Activated naive CD4-positive, alpha-beta T cell treated with anti-CD3 and anti-CD28 coated beads for 36 hours (primary cell): ENCODE data around the gene COG1. TPM values are rescaled to one million over a fixed set of nuclear protein-coding genes. Genes with fewer than 3 reads are reported as not detected.
"Not testable (repeated sequence)": the region's sequence is repeated elsewhere in the genome, so short reads cannot be mapped to it uniquely, and the experiment has no call there.

Experiments
- CTCF ChIA-PET: fragments of 350-600 bp; sonication (Branson Sonifier 250); formaldehyde crosslinking; loops from one replicate; lab custom pipeline; 2021; ENCODE audit warnings: antibody characterized with exemption; lab: Charles Lee
- DNase-seq: peaks from one replicate; pipeline ENCODE4 v3.0.0-alpha.2; 2020
- H3K27ac Mint-ChIP-seq: one replicate; pipeline ENCODE4 v1.8.0; 2021; ENCODE audit warnings: mild to moderate bottlenecking, mixed read lengths
- H3K27me3 Mint-ChIP-seq: one replicate; pipeline ENCODE4 v1.8.0; 2021; ENCODE audit warnings: low read depth, mixed read lengths
- H3K36me3 Mint-ChIP-seq: one replicate; pipeline ENCODE4 v1.8.0; 2021; ENCODE audit warnings: low read depth, mixed read lengths
- H3K4me1 Mint-ChIP-seq: one replicate; pipeline ENCODE4 v1.8.0; 2021; ENCODE audit warnings: low read depth, mixed read lengths
- H3K4me3 Mint-ChIP-seq: one replicate; pipeline ENCODE4 v1.8.0; 2021; ENCODE audit warnings: mild to moderate bottlenecking, moderate library complexity, mixed read lengths
- H3K9me3 Mint-ChIP-seq: one replicate; pipeline ENCODE4 v1.8.0; 2021; ENCODE audit warnings: mixed read lengths
- intact Hi-C: fragments of 100-400 bp; cut with micrococcal nuclease; formaldehyde crosslinking; loops from one replicate; pipeline ENCODE4 v1.15.1; 2023
- total RNA-seq, 2 experiments: library from RNA; stranded (reverse); gene quantifications; one replicate each; pipeline ENCODE4 v1.2.3, GENCODE V29; 2021

COG1 gene
- total RNA-seq, result 10 to 100 TPM; 31.4 to 32.1 TPM

DNA sequence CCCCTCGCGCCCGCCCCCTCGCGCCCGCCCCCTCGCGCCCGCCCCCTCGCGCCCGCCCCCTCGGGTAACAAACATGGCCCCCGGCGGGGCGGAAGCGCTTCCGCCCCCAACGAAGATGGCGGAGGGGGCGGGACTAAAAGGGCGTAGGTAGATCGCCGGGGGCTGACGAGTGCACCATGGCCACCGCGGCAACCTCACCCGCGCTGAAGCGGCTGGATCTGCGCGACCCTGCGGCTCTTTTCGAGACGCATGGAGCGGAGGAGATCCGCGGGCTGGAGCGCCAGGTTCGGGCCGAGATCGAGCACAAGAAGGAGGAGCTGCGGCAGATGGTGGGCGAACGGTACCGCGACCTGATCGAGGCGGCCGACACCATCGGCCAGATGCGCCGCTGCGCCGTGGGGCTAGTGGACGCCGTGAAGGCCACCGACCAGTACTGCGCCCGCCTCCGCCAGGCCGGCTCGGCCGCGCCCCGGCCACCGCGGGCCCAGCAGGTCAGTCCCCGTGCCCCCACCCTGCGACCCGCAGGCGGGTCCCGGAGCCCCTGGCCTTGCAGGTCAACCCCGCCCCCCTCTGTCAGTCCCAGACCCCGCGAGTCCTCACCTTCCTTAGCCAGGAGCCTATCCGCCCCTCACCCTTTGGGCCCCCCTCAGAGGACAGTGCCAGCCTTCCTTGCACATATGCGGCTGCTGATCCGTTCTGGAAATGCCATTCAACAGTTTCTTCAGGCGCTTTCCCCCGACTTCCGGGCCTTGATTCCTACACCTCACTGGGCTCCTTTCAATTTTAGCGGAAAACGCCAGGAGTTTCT, at the start of gene COG1:
TSS of gene COG1 (plus strand) at position 162 of the 808 bp plus-strand sequence. CDS start at position 177, 15 bp downstream.
- peak within 1 kb of the TSS; percentile 97 for H3K27ac Mint-ChIP-seq
- H3K27me3 Mint-ChIP-seq, result no peaks in the 10 kb centered on the region
- peaks cover 16% of the 10 kb centered on the region for H3K4me1 Mint-ChIP-seq
- DNase-seq, result peak; percentile 91
- peak within 1 kb of the TSS; percentile 95 for H3K4me3 Mint-ChIP-seq
- intact Hi-C loops, result loop anchor here (1.0 to 2.0 kb wide), 4 partner anchors 10 to 118 kb away; partner anchors contain the start of gene SLC39A11
- CTCF ChIA-PET, result interaction anchor here (0.9 to 2.0 kb wide), 3 partner anchors 62 to 467 kb away, joined by 3 to 8 read pairs (median 3); no protein-coding TSS in a partner anchor
- H3K9me3 Mint-ChIP-seq, result no peaks in the 10 kb centered on the region
- H3K36me3 Mint-ChIP-seq, result peaks cover 19% of the 10 kb centered on the region

DNA sequence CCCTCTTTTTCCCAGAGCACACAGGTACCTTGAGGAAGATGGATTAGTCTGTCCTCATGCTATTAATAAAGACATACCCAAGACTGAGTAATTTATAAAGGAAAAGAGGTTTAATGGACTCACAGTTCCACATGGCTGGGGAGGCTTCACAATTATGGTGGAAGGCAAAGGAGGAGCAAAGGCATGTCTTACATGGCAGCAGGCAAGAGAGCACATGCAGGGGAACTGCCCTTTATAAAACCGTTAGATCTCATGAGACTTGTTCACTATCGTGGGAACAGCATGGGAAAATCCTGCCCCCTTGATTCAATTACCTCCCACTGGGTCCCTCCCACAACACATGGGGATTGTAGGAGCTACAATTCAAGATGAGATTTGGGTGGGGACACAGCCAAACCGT, 48.6 kb upstream of the COG1 start:
- DNase-seq, CTCF ChIA-PET, H3K27me3 Mint-ChIP-seq, H3K36me3 Mint-ChIP-seq, H3K27ac Mint-ChIP-seq, H3K4me3 Mint-ChIP-seq, intact Hi-C loops: not testable (repeated sequence)
- peaks cover 15% of the 10 kb centered on the region for H3K9me3 Mint-ChIP-seq
- H3K4me1 Mint-ChIP-seq, result peaks cover 14% of the 10 kb centered on the region

DNA sequence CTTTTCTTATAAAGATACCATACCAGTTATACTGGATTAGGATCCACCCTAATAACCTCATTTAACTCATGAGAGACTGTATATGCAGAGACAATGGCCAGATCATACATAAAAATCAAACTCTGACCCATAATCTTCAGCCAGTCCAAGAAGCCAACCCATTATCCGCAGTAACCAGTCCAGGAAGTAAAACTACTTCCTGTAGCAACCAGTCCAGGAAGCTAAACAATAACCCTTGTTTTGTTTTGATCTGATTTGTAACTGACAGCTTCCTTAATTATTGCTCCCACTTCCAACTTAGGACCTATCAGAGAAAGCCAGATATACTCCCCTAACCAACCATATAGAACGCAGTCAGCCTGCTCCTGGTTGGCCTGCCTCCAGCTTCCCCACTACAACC, 47.2 kb upstream of the COG1 start:
- Mint-ChIP-seq H3K36me3 (no peaks in the 10 kb centered on the region), H3K27me3 (peaks cover 11% of the 10 kb centered on the region), H3K4me3 (no peak overlapping the region), H3K9me3 (peaks cover 16% of the 10 kb centered on the region), H3K4me1 (peaks cover 16% of the 10 kb centered on the region), H3K27ac (no peak overlapping the region)
- CTCF ChIA-PET, result interaction anchor here (1.0 to 1.5 kb wide), 2 partner anchors 160 to 420 kb away, joined by 3 read pairs; no protein-coding TSS in a partner anchor
- intact Hi-C loops, result no loop called here
- DNase-seq, result no peak

DNA sequence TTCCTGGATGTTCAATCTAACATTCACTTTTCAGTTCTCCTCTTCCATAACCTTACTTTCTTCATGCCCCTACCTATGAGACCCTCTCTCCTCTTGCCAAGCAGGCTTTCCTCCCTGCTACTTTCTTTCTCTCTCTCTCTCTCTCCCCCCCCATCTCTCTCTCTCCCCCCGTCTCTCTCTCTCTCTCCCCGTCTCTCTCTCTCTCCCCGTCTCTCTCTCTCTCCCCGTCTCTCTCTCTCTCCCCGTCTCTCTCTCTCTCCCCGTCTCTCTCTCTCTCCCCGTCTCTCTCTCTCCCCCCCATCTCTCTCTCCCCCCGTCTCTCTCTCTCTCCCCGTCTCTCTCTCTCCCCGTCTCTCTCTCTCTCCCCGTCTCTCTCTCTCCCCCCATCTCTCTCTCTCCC, 45.1 kb upstream of the COG1 start:
- H3K27me3 Mint-ChIP-seq, result peaks cover 14% of the 10 kb centered on the region
- peaks cover 28% of the 10 kb centered on the region for H3K4me1 Mint-ChIP-seq
- DNase-seq, intact Hi-C loops, H3K27ac Mint-ChIP-seq, CTCF ChIA-PET, H3K4me3 Mint-ChIP-seq, H3K36me3 Mint-ChIP-seq: not testable (repeated sequence)
- peaks cover 16% of the 10 kb centered on the region for H3K9me3 Mint-ChIP-seq

DNA sequence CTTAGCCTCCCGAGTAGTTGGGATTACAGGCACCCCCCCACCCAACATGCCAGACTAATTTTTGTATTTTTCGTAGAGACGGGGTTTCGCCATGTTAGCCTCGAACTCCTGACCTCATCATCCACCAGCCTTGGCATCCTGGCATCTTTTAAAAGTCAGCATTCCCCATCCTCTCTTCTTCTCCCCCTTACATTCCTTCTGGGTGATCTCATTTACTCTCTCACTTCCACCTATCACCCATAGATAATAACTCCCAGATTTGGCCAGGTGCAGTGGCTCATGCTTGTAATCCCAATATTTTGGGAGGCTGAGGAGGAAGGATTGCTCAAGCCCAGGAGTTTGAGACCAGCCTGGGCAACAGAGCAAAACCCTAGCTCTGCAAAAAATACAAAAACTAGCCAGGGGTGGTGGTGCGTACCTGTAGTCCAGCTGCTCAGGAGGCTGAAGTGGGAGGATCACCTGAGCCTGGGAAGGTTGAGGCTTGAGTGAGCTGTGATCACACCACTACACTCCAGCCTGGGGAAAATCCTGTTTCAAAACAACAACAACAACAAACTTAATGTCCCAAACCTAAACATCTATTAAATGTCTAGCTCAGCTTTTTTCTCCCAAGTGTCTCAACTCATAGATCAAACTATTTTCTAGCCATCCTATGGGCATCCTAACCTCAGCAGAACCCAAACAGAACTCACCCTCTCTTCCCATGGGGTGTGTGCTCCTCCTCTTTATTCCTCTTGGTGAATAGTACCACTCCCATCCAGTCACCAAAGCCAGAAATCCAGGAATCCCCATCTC, 44.1 kb upstream of the COG1 start:
- Mint-ChIP-seq H3K4me3 (no peak overlapping the region), H3K4me1 (peaks cover 18% of the 10 kb centered on the region), H3K9me3 (peaks cover 16% of the 10 kb centered on the region), H3K27me3 (peaks cover 14% of the 10 kb centered on the region), H3K27ac (no peak overlapping the region), H3K36me3 (no peaks in the 10 kb centered on the region)
- intact Hi-C loops, result no loop called here
- CTCF ChIA-PET, result no interaction called here
- no peak for DNase-seq

GRCh38 chr17:73150622-73151300, 42.1 kb upstream of the COG1 start:
- H3K9me3 Mint-ChIP-seq, intact Hi-C loops, H3K36me3 Mint-ChIP-seq, DNase-seq, H3K4me3 Mint-ChIP-seq, H3K27ac Mint-ChIP-seq: not testable (repeated sequence)
- CTCF ChIA-PET, result interaction anchor here (1.4 kb wide), 1 partner anchor 425 kb away, joined by 4 read pairs; no protein-coding TSS in a partner anchor
- H3K27me3 Mint-ChIP-seq, result peaks cover 14% of the 10 kb centered on the region
- peaks cover 15% of the 10 kb centered on the region for H3K4me1 Mint-ChIP-seq

- Mint-ChIP-seq H3K27ac (no peak overlapping the region), H3K9me3 (peaks cover 1% of the 10 kb centered on the region), H3K4me1 (peaks cover 18% of the 10 kb centered on the region), H3K27me3 (peaks cover 14% of the 10 kb centered on the region), H3K4me3 (no peak overlapping the region), H3K36me3 (no peaks in the 10 kb centered on the region)
- no peak for DNase-seq
- CTCF ChIA-PET, result interaction anchor here (0.6 kb wide), 1 partner anchor 159 kb away, joined by 3 read pairs; no protein-coding TSS in a partner anchor
- intact Hi-C loops, result no loop called here
Observed at GRCh38 chr17:73151916-73152632, 40.8 kb upstream of the COG1 start.

GRCh38 chr17:73155410-73156165, 37.3 kb upstream of the COG1 start:
- Mint-ChIP-seq H3K4me3 (no peak overlapping the region), H3K27me3 (peaks cover 8% of the 10 kb centered on the region), H3K4me1 (peaks cover 16% of the 10 kb centered on the region), H3K27ac (no peak overlapping the region), H3K9me3 (no peaks in the 10 kb centered on the region), H3K36me3 (no peaks in the 10 kb centered on the region)
- no peak for DNase-seq
- intact Hi-C loops, result loop anchor here (1.0 kb wide), 3 partner anchors 169 to 595 kb away; no protein-coding TSS in a partner anchor
- CTCF ChIA-PET, result interaction anchor here (0.9 to 3.6 kb wide), 9 partner anchors 12 to 598 kb away, joined by 3 to 62 read pairs (median 7); partner anchors contain the start of gene SLC39A11

DNA sequence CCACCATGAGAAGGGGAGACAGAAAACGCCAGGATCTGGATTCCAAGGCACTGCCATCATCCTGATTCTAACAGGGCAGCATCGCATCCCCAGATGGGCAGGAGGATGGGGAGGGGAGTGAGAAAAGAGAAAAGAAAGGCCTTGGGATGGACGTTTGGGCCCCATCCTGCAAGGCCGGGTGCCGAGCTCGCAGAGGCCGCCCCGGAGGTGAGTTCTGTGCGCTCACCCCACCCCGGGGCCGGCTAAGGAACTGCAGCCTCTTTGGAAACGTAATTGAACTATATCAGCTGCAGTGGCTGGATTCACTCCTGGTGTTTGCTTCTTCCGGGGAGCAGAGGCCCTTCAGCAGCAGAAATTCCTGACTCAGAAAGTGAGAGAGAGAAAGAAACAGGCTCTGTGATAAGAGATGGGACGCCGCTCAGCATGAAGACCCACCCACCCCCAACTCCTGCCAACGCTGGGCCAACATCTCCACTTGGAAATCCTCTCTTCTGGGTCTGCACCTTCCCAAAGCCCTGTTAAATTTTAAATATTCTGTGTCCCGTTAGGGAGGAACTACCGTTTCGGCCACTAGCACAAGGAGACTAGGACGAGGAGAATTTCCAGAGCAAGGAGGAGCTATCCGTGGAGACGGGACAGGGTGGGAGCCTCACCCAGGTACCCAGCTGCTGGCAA, 36.6 kb upstream of the COG1 start:
- peaks cover 10% of the 10 kb centered on the region for H3K4me1 Mint-ChIP-seq
- H3K27ac Mint-ChIP-seq, result no peak overlapping the region

DNA sequence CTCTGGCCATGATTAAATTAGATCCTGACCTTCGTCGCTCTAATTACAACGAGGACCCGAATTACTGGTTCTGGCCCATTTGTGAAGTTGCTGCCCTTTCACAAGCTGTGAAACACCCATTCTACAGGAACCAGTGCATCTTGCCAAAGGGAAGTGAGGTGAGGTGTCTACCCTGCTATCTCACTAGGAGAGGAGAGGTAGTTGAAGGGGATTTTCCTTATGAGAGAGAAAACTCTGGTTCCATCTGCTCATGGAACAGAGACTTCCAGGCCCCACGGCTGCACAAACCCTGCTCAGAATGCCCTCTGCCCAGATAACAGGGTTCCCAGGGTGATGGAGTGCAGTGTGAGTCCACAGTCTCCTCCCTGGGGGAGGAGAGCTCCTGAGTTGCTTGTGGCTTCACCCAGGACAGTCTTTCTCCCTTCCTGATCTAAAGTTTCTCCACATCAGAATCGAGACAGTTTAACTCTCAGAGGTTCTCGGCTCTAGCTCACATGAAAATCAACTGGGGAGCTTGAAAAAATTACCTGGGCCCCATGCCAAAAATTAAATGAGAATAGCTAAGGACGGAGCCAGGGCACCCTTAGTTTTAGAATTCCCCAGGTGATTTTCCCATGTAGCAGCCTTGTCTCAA, 35.9 kb upstream of the COG1 start:
- Mint-ChIP-seq H3K4me3 (no peak overlapping the region), H3K9me3 (no peaks in the 10 kb centered on the region), H3K4me1 (peaks cover 7% of the 10 kb centered on the region), H3K36me3 (no peaks in the 10 kb centered on the region), H3K27me3 (peaks cover 13% of the 10 kb centered on the region), H3K27ac (no peak overlapping the region)
- intact Hi-C loops, result loop anchor here (1.0 kb wide), 3 partner anchors 171 to 597 kb away; no protein-coding TSS in a partner anchor
- no peak for DNase-seq
- CTCF ChIA-PET, result interaction anchor here (0.6 to 3.6 kb wide), 12 partner anchors 8 to 600 kb away, joined by 3 to 62 read pairs (median 5); partner anchors contain the start of genes SLC39A11 and SSTR2

More for the DNA sequence above, 36.6 kb upstream of the COG1 start:
- intact Hi-C loops, result loop anchor here (1.0 kb wide), 3 partner anchors 170 to 596 kb away; no protein-coding TSS in a partner anchor
- Mint-ChIP-seq H3K36me3 (no peaks in the 10 kb centered on the region), H3K4me3 (no peak overlapping the region), H3K27me3 (peaks cover 11% of the 10 kb centered on the region), H3K9me3 (no peaks in the 10 kb centered on the region)
- DNase-seq, result peak; percentile 68
- CTCF ChIA-PET, result interaction anchor here (0.6 to 3.6 kb wide), 12 partner anchors 9 to 599 kb away, joined by 3 to 62 read pairs (median 5); partner anchors contain the start of genes SLC39A11 and SSTR2
